ENCODE results near the gene IFNL4. TPM values are rescaled to one million over a fixed set of nuclear protein-coding genes. Genes with fewer than 3 reads are reported as not detected.

IFNL4 gene
- total and polyA plus RNA-seq, 2 donors (not counting 3 experiments of a cell fraction or from before 2014, with no cell fraction given), result not detected

- dilution Hi-C loops (cut with MboI; ENCODE audit: extremely low pct_ligation_motif_present, low sequenced_read_pairs), result no loop called here
- FAIRE-seq (no peak), DNase-seq (ENCODE audit: low read depth, low spot score) (no peak)
- intact Hi-C loops (cut with micrococcal nuclease), result no loop called here
- ChIA-PET CTCF (interaction anchor here (0.6 to 2.9 kb wide), 4 partner anchors 8 to 81 kb away, joined by 3 to 10 read pairs (median 3); no protein-coding TSS in a partner anchor), POLR2A (no interaction called here)
- no peaks in the 10 kb centered on the region for H3K4me1 ChIP-seq (ENCODE audit: control insufficient read depth, extremely low read depth, insufficient read depth, low read length)
- H2AFZ ChIP-seq (ENCODE audit: low read depth, low read length), result no peak within 1 kb of the TSS
- no peak within 1 kb of the TSS for H3K9ac ChIP-seq (replicated peaks; ENCODE audit: extremely low read depth, insufficient read depth, low read length)
- H3K9me3 ChIP-seq (replicated peaks; ENCODE audit: control insufficient read depth, insufficient read depth, low read length), result no peaks in the 10 kb centered on the region
- H3K27me3 ChIP-seq (ENCODE audit: control insufficient read depth in 2 of 2, insufficient read depth in 2 of 2, low read length in 2 of 2), result peaks cover 17 to 24% of the 10 kb centered on the region in 2 experiments
- no peaks in the 10 kb centered on the region for H4K20me1 ChIP-seq (replicated peaks; ENCODE audit: control insufficient read depth, extremely low read depth, insufficient read depth, low read length)
- no peaks in the 10 kb centered on the region for H3K9me1 ChIP-seq (replicated peaks; ENCODE audit: control insufficient read depth, extremely low read depth, insufficient read depth, low read length)
- no peaks in the 10 kb centered on the region for H3K36me3 ChIP-seq (ENCODE audit: control insufficient read depth in 2 of 2, extremely low read depth in 1 of 2, insufficient read depth in 2 of 2, low read length in 2 of 2)
- TF ChIP-seq POLR2A (IDR thresholded peaks at IDR 0.05; ENCODE audit: low read depth, low read length), result no peak
- TF ChIP-seq FOS (IDR thresholded peaks at IDR 0.05; ENCODE audit: borderline replicate concordance, insufficient read depth, low read length), result no peak
- TF ChIP-seq, protein P1, sequence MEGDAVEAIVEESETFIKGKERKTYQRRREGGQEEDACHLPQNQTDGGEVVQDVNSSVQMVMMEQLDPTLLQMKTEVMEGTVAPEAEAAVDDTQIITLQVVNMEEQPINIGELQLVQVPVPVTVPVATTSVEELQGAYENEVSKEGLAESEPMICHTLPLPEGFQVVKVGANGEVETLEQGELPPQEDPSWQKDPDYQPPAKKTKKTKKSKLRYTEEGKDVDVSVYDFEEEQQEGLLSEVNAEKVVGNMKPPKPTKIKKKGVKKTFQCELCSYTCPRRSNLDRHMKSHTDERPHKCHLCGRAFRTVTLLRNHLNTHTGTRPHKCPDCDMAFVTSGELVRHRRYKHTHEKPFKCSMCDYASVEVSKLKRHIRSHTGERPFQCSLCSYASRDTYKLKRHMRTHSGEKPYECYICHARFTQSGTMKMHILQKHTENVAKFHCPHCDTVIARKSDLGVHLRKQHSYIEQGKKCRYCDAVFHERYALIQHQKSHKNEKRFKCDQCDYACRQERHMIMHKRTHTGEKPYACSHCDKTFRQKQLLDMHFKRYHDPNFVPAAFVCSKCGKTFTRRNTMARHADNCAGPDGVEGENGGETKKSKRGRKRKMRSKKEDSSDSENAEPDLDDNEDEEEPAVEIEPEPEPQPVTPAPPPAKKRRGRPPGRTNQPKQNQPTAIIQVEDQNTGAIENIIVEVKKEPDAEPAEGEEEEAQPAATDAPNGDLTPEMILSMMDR (IDR thresholded peaks at IDR 0.05; ENCODE audit: extremely low read depth in 1 of 2, insufficient read depth in 1 of 2, low read depth in 1 of 2, low read length in 2 of 2), result no peak
- TF ChIP-seq MYC (IDR thresholded peaks at IDR 0.05; ENCODE audit: low read depth, low read length), result no peak
- TF ChIP-seq, protein P2, sequence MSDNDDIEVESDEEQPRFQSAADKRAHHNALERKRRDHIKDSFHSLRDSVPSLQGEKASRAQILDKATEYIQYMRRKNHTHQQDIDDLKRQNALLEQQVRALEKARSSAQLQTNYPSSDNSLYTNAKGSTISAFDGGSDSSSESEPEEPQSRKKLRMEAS (IDR thresholded peaks at IDR 0.05; ENCODE audit: insufficient read depth, insufficient read length), result no peak
- TF ChIP-seq GATA2 (IDR thresholded peaks at IDR 0.05; ENCODE audit: insufficient read depth, insufficient read length, low read depth, low read length), result no peak
- H3K4me2 ChIP-seq (ENCODE audit: insufficient read depth, low read length), result no peak within 1 kb of the TSS
- no peaks in the 10 kb centered on the region for H3K79me2 ChIP-seq (ENCODE audit: control insufficient read depth, insufficient read depth, low read length)
- no TSS peak for BruUV-seq (replicated peaks)
- H3K4me3 ChIP-seq (replicated peaks in 1 of 3; ENCODE audit: insufficient read depth in 1 of 3, low read depth in 1 of 3, low read length in 3 of 3), result no peak within 1 kb of the TSS
- H3K27ac ChIP-seq (ENCODE audit: insufficient read depth, low read depth, low read length), result no peak within 1 kb of the TSS
Observed at GRCh38 chr19:39203372-39204341, 45.0 kb downstream of the IFNL4 start, which contains the start of gene SYCN. Gene SYCN (minus strand): TSS chr19:39204263. CDS start chr19:39204254, 9 bp downstream.

All from endothelial cell of umbilical vein (primary cell).